Ovary (tissue), 3 donors: ENCODE results near the gene PHKB.

Source experiments
- POLR2A ChIP-seq: fragments of 450-650 bp; IDR thresholded peaks from one replicate; pipeline ENCODE4 v1.6.1; 2017; ENCODE audit warnings: antibody characterized with exemption, mild to moderate bottlenecking, moderate library complexity
- TF ChIP-seq, protein P1 (sequence below), 3 donors: fragments of 450-650 bp in 2 of 3; fragments of 200-600 bp in 1 of 3; IDR thresholded peaks; one replicate each; pipeline versions ENCODE4 v1.5.1 to v1.8.0; 2016 to 2022; ENCODE audit warnings: antibody characterized with exemption in 3 of 3, mild to moderate bottlenecking in 1 of 3
- donor health status: DM: no; HTN: no; CAD: no.

- TF ChIP-seq, protein P1, sequence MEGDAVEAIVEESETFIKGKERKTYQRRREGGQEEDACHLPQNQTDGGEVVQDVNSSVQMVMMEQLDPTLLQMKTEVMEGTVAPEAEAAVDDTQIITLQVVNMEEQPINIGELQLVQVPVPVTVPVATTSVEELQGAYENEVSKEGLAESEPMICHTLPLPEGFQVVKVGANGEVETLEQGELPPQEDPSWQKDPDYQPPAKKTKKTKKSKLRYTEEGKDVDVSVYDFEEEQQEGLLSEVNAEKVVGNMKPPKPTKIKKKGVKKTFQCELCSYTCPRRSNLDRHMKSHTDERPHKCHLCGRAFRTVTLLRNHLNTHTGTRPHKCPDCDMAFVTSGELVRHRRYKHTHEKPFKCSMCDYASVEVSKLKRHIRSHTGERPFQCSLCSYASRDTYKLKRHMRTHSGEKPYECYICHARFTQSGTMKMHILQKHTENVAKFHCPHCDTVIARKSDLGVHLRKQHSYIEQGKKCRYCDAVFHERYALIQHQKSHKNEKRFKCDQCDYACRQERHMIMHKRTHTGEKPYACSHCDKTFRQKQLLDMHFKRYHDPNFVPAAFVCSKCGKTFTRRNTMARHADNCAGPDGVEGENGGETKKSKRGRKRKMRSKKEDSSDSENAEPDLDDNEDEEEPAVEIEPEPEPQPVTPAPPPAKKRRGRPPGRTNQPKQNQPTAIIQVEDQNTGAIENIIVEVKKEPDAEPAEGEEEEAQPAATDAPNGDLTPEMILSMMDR (IDR thresholded peaks at IDR 0.05), result no peak
- TF ChIP-seq POLR2A, result no peak
These were observed 166.0 kb downstream of the PHKB start for GRCh38 chr16:47627085-47627639.
